ENCODE measurements around the gene MATR3.

The MATR3 gene

DNA sequence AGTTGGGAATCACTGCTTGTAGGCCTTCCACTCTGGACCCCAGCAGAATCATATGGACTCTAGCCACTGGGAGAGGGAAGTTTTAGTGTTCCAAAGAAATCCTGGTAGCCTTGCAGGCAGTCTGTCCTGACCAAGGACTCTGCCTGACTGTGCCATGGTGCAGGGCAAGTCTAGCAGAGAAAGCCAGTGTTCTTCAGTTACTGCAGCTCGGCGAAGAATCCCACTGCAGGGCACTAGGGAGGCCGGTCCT, 20.3 kb upstream of the MATR3 start:
- FAIRE-seq = no peak

DNA sequence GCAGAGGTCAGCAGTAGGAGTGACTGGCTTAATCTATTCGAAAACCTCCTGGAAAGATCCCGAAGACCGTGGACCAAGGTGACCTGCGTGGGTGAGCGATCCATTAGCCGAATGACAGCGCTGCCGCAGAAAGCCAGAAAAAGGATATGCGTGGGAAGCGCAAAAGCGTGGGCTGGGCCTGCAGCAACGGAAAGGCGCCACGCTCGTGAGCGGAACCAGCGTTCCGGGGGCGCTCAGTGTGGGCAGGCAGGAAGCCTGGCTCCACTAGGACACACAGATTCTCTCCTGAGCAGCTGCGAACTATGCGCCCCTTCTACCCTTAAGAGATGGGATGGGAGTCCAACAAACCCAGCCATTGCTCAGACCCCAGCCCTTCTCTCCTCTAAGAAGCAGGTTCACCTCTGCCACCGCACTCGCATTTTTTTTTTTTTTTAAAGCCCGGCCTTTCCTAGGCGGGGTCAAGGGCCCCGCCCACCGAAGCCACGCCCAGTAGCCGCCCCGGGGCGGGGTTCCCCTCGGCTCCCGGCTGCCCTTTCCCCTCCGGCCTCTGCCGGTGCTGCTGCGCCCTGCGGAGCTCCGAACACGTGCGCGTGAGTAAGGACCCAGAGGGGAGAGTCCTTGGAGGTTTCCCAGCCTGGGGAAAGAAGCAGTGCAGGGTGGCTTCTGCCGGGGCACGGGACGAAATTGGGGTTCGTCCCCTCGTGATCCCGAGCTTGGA, 19.8 kb upstream of the MATR3 start:
- FAIRE-seq = no peak

DNA sequence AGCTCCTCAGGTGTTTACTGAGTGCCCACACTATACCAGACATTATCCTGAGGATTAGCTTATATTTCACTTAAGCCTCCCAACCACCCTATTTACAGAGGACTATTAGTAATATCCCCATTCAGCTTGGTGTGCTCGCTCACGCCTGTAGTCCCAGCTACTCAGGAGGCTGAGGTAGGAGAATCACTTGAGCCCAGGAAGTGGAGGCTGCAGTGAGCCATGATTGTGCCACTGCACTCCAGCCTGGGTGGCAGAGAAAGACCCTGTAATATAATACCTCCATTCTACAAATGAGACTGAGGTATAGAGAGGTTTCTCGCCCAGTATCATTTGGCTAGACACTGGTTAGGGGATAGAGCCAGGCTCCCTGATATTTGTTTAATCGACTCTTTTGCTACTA, 18.0 kb upstream of the MATR3 start:
- no peak for FAIRE-seq

DNA sequence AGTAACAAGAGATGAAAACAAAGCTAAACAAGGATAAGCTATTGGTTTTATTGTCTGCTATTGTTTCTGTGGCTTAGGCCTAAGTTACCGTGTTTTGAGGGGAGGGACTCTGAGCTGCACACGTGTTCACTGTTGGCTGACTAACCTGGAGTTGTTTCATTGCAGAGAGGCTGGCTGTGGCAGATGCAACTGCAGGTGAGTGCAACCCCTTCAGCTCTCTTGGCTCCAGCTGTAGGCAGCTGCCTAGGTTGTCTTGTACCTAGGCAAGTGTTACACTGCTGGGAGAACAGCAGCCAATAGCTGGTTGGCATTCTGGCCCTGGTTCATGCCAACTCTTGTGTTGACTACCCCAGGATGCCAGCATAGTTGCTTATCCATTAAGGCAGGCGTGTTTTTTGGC, 17.6 kb upstream of the MATR3 start:
- FAIRE-seq = no peak

DNA sequence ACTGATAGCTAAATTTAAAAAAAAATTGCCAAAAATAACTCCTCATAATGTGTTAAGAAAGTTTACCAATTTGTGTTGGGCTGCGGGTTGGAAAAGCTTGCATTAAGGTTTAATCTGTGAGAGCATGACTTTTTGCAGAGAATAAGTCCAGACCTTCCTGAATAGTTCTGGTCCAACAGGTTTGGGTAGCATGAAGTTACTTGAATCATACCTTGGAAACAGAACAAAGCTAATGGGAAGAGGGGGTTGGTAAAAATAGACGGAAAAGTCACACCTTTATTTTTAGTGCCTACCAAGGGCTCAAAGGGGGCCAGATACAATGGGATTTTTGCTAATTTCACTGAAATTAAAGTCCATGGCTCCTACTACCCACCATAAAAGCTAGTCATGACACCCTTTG, 17.1 kb upstream of the MATR3 start:
- no peak for FAIRE-seq

DNA sequence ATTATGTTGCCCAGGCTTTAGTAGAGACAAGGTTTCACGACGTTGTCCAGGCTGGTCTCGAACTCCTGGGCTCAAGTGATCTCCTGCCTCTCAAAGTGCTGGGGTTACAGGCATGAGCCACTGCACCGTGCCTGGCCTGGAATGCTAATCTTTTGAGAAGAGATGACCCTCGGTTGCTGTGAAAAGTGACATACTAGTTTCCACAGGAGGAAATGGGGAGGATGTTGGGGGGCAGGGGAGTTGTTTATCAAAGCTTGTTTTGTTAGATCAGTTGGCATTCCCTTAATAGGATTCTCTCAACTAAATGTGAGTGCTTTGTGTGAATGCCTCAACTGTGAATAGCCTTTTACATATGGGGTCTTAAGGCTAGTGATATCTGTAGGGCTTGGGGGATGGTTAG, 16.4 kb upstream of the MATR3 start:
- FAIRE-seq = no peak

DNA sequence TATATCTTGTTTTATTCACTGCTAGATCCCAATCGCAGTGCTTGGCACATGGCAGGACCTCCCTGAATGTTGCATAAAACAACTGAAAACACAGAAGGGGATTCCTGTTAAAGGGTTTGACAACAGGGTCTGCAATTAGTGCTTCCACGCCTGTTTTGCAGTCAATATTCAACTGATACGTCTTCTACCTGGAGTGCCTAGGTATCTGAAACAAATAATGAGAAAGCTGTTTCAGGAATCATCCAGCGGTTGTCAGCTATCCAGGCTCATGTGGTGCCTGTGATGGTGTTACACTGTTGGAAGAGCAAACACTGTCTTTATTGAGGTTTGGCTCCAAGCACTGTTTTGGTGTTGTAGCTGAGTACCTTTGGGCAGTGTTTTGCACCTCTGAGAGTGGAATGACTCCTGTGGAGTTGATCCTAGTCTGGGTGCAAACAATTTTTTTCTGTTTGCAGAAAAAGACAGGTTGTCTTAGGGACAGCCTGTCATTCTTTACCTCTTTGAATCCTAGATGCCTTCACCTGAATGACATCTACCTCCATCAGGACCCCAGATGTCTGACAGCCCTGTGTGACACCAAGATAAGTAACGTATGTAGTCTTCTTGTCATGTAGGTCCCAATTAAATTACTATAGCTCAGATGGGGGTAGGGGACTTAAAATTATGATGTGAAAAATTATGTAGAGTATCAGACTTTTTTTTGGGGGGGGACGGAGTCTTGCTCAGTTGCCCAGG, 14.8 kb upstream of the MATR3 start:
- no peak for FAIRE-seq

DNA sequence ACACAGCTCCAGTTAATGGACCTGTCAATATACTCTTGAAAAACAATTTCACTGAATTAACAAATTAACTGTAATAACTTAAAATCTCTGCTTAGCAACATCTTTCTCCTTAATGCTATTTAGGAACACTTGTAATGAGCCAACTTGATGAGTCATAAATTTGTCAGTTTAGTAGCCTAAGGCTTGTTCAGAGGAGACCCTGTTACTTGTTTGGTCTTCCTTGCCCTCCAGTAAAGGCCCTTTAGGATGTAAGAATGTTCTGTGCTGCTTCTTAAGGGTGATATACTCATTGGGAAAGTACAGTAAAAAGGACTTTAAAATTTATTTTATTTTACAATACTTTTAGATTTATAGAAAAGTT, 11.4 kb upstream of the MATR3 start:
- FAIRE-seq = no peak

DNA sequence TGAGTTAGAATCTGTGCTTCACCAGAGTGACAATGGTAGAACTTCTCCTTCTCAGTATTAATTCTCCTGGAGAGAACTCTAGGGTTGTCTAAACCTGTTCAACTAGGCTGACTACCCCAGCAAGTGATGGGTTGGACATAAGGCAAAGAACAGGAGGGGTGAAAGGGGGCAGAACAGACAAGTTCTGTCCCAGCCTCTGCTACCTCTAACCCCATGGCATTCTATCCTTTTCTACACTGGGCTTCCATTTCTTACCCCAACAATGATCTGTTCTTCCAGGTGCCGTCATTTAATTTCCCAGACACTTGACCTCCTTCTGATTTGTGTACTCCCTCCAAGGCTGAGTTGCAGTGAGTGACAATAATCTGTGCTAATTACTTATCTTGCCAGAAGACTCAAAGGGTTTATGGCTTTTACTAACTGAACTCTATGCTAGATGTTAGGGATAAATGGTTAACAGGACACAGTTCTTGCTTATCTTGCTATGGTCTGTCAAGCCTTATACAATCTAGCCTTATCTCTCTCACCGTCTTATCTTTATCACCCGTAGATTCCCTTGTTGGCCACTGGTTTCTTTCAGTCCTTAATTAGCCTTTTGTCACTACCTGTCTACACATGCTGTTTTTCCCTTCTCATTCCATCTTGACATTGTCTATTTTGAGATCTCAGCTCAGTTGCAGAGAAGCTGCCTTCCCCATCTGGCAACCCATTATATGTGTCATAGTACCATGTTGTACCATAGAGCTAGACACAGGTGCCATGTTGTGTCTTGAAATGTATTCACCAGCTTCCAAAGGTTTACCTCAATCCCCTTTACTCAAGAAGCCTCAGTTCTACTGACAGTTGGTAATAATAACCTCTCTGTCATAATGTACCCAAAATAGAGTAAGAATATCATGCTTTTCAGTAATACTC, 10.0 kb upstream of the MATR3 start:
- FAIRE-seq = no peak

DNA sequence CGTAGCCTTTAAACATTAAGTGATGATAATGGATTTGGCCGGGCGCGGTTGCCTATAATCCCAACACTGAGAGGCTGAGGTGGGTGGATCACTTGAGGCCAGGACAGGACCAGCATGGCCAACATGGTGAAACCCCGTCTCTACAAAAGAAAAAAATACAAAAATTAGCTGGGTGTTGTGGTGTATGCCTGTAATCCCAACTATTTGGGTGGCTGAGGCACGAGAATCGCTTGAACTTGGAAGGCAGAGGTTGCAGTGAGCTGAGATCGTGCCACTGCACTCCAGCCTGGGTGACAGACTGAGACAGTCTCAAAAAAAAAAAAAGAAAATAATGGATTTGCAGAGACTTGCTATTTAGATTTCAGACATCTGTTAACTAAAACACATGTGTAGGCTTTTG, 9.2 kb upstream of the MATR3 start:
- FAIRE-seq = no peak

DNA sequence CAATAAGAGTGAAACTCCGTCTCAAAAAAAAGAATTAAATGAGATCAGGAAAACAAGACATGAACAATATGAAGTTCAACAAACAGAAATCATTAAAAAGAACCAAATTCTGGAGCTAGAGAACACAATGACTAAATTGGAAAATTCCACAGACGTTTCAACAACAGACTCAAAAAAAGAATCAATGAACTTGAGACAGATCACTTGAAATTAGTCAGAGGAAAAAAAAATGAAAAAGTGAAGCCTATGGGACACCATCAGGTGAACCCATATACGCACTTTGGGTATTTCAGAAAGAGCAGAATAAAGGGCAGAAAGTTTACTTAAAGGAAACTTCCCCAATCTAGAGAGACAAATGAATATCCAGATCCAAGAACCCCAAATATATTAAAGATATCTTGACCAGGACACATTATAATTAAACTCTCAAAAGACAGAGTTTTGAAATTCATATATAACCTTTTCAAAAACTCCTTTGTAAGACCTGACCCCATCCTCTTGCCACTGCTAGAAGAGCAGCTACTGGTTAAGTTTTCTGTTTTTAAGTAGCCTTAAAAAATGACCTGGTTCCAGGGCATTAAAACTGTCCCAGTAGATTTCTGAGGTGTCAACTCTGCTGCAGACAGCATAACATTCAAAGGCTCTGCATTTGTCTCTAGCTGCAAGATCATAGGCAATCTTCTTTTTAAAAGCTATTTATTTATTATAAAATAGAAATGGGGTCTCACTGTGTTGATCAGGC, 7.7 kb upstream of the MATR3 start:
- FAIRE-seq = no peak

DNA sequence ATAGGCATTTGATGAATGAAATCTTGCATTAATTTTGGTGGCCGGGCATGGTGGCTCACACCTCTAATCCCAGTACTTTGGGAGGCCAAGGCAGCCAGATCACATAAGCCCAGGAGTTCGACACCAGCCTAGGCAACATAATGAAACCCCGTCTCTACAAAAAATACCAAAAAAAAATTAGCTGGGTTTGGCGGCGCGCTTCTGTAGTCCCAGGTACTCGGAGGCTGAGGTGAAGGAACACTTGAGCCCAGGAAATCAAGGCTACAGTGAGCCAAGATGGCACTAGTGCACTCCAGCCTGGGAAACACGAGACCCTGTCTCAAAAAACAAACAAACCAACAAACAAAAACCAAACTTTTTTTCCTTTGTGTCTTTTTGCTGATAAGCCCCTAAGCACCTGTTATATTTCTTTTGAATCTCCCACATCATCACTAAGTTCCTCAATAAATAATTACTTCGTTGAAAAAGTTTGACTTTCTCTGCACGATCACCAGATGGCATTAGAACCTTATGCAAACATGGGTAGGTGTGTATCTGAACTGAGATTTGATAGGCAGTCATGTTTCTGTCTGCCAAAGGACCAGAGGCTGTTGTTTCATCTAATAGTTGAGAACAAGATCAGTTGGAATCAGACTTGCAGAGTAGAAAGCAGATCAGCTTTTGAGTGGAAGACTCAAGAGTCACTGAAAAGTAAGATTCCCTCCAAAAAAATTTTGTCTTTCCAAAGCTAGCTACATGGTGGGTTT, 5.5 kb upstream of the MATR3 start:
- FAIRE-seq = no peak

DNA sequence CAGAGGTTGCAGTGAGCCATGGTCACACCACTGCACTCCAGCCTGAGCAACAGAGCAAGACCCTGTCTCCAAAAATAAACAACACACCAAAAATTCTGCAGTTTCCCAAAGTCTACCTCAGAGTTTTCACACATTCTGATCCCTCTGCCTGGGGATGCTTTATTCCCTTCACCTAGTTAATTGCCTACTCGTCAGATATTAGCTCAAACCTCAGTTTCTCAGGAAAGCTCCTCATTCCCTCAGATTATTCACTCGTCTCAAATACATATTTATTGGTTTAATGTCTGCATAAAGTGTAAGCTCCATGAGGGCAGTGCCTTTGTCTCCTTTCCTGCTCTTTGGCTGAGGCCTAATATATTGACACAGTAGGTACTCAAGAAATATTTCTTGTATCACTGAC, 2.5 kb upstream of the MATR3 start:
- no peak for FAIRE-seq

DNA sequence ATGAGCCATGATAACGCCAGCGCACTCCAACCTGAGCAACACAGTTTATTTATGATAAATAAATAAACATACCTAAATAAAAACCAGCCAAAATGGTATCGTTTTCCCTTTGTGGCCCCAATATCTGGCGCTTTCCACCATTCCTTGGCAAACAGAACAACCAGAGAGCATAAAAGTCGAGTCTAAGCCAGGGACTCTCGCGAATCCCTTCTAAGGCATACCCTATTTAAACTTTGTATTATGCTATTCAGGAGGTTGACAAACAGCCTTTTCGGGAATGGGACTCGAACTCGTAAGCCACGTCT, 386 bp upstream of the MATR3 start:
- FAIRE-seq = no peak

DNA sequence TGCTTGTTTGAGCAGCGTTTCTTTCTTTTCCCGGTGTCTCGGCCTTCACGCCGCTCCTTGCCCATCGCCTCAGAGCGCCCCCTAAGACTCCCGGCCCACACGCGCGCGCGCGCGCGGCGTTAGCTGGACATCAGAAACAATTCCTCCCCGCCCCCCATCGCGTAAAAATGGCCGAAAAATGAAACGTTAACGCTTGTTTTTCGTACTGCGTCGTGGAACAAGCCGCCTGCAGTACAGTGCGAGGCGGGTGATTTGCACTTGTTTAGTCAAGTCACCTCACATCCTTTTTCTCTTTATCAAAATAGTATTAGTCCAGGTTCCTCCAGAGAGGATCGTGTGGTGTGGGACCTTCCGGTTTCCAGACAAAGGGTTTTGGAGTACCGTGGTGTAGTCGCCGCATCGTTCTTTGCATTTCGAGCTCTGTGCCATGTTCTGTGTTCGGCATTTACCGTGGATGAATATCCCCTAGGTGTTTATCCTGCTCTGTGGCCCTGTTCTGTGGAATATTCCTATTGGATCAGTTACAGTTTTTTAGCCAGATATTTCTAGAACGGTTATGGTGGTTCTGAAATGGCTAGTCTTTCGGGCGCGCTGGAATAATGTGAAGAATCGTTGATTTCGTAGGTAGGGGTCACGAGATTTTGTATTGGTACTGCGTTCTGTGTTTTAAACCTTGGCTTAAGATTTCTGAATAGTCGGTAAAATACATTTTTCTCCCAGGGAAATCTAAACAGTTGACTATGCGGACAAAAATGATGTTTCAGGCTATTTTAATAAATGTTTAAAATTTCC, 1.0 kb downstream of the MATR3 start:
- no peak for FAIRE-seq

DNA sequence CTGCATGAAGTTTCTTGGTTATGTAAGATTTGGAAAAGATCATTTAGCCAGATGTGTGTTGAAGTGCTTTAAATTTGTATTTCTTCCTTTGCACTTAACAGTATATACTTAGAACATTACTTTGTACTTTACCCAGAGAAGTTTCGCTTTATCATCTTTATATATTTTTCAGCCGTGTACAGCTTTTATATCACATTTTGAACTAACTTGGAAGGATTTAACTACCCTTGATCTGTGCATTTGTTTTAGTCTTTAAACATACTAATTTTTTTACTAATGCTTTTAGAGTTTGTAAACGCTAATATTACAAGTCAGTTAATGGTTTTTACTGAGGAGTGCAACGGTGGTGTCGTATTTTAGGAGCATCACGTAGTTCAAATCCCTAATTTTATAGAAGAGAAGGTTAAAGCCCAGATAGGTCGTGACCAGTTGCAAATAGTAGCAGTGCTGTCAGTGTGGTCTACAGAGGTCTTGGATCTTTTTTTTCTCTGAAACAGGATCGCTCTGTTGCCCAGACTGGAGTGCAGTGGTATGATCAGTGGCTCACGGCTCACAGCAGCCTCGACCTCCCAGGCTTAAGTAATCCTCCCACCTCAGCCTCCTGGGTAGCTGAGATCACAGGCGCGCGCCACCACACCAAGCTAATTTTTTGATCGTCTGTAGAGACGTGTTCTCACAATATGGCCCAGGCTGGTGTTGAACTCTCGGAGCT, 2.0 kb downstream of the MATR3 start:
- no peak for FAIRE-seq

DNA sequence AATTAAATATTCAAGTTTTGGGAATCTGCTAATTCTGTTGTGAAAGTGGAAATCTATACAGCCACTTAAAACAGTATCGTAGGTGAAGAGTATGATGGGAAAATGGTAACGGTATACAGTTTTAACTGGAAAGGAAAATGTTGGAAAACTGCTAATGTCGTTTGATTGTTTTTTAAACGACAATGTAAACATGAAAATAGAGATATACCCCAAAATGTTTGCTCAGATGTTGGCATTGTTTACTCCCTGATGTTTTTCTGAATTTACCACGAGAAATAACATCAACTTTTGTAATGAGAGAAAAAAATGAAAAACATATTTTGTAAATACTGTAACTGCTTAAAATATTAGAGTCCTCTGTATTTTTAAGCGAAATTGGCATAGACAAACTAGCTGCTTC, 2.7 kb downstream of the MATR3 start:
- FAIRE-seq = no peak

DNA sequence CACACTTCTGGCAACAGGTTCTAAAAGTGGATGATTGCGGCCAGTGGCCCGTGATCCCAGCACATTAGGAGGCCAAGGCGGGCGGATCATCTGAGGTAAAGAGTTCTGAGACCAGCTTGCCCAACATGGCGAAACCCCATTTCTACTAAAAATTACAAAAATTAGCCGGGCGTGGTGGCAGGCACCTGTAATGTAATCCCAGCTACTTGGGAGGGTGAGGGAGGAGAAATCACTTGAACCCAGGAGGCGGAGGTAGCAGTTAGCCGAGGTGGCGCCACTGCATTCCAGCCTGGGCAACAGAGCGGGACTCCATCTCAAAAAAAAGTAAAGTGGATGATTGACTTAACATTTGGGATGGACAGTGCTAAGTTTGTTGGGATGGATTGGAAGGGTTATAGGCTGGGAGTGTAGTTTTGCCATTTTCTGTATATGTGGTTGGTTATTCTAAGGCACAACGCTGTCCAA, 3.4 kb downstream of the MATR3 start:
- no peak for FAIRE-seq

DNA sequence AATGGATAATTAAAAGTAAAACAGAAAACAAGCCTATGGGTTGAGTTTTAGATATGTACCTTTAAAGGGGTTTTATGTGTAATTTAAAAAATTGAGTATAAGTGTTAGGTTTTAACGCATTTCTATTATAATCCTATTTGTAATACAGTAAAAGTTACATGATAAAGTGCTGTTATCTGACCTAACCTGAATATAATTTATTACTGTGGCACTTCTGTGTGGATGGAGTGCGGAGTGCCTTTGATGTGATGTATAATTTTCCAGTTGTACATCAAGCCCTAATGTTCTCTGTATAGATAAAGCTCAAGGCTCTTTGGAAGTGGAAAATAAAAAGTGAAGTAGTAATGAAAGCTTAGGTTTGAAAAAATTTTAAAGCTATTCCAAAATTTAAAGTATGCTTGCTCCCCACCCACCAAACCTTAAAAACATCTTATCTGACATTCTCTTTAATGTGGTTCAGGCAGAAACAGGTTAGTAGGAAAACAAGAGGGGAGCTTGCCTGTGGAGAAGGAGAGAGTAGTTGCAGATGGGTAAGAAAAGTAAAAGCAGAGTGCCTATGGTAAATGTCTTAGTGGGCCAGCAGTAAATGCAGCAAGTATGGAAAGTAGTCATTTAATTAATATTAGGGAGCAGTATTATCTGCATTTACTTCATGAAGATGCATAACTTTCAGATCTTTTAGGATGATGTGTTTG, 4.0 kb downstream of the MATR3 start:
- no peak for FAIRE-seq

DNA sequence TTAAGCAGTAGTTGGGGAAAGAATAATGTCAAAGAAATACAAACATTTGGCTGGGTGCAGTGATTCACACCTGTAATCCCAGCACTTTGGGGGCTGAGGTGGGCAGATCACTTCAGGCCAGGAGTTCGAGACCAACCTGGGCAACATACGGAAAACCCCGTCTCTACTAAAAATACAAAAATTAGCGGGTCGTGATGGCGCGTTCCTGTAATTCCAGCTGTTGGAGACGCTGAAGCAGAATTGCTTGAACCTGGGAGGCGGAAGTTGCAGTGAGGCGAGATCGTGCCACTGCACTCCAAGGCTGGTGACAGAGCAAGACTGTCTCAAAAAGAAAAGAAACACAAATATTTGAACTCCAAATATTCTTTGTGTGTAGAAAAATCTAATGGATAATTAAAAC, 4.7 kb downstream of the MATR3 start:
- FAIRE-seq = no peak

DNA sequence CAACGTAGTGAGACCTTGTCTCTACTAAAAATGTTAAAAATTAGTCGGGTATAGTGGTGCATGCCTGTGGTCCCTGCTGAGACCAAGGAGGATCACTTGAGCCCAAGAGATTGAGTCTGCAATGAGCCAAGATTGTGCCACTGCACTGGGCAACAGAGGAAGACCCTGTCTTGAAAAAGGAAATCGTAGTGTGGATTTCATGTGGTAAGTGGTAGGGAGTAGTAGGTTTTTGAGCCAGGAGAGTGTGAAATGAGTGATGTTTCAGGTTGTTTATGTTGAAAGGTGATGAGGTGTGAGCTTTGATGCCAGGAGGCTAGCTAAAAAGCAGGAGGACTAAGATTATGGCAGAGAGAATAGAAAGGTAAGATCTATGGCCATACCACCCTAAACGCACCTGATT, 5.9 kb downstream of the MATR3 start:
- FAIRE-seq = no peak
